Measurements from ENCODE around the gene AFP.

The AFP gene

DNA sequence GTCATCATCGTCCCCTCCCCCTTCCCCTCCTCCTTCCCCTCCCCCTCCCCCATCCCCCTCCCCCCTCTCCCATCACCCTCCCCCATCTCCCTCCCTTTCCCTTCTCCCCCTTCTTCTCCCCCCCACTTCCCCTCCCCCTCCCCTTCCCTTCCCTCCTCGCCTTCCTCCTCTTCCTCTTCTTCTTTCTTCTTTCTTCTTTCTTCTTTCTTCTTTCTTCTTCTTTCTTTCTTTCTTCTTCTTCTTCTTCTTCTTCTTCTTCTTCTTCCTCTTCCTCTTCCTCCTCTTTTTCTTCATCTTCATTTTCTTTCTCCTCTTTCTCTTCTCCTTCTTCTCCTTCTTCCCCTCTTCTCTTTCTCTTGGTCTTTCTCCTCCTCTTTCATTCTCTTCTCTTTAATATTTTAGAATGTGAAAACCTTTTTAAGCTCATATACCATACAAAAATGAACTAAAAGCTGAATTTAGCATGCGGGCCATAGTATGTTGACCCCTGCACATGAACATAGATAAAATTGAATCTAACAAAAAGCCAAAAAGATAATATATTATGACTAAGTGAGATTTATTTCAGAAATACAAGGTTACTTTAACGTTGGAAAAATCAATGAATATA lies 25.0 kb downstream of the AFP start:
- DNase-seq (ENCODE audit: low spot score): no peak

DNA sequence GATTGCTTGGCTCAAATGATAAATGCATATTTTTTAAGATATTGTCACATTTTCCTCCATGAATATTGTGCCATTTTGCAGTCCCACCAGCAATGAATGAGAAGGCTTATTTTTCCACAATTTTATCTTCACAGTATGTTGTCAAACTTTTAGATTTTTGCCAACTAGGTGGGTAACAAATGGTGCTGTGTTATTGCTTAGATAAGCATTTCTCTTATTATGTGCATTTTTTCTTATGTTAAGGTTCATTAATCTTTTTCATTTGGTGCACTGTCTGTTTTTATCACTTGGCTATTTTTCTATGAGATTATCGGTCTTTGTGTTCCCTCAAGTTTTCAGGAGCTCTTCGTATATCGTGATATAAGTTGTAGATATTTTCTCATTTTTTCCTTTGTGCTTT lies 32.1 kb downstream of the AFP start:
- DNase-seq (ENCODE audit: low spot score): no peak

DNA sequence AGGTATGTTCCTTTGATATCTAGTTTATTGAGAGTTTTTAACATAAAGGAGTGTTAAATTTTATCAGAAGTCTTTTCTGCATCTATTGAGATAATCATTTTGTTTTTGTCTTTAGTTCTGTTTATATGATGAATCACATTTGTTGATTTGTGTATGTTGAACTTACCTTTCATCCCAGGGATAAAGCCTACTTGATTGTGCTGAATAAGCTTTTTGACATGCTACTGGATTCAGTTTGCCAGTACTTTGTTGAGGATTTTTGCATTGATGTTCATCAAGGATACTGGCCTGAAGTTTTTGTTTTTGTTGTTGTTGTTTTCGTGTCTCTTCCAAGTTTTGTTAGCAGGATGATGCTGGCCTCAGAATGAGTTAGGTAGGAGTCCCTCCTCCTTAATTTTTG lies 34.7 kb downstream of the AFP start:
- DNase-seq (ENCODE audit: low spot score): no peak

DNA sequence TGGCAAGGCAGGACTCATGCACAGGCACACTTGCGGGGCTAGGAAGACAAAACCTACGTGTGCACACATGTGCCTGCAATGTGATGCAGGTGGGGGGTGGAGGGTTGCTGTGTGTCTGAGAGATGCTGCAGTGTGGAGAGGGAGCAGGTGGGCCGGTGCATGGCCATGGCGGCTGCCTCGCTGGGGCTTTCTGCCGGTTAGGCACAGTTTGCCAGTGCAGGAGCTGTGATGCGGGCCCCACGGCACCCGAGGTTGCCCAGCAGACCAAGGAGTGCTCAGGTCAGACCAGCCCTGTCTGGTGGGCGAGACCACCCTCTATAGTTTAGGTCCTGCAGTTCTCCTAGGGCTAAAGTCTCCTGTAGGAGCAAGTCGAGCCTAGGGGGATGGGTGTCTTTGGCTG lies 41.2 kb downstream of the AFP start:
- DNase-seq (ENCODE audit: low spot score): no peak

DNA sequence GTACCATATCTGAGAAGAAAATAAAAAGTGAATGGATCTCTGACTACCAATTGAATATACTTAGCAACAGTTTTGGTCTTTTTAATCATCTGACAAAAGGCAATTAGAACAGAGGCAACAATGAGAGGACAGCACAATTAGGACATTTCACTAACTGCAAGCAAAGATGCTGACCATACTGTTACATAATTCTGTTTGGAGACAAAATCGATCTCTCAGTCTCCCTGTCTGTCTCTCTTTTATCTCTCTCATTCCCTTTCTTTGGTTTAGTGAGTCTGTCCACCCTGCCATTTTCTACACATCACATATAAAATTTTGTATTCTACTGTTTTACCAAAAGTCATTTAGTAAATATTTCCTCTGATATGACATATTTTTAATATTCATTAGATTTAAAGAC lies 43.3 kb downstream of the AFP start:
- no peak for DNase-seq (ENCODE audit: low spot score)

DNA sequence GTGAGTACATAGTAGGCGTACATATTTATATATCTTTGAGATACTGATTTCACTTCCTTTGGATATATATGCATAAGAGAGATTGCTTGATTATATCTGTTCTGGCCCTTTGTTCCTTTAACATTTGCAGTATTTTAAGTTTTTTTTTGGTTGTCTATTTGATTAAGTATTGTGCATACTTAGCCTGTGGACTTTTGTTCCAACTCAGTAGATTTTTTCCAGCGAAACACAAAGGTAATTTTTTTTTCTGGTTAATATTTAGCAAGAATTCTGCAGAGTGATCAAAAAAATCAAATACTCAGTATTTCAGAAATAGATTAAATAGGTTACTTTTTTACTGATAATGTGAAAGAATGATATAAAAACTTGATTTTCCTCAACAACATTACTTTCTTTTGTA lies 45.3 kb downstream of the AFP start, which contains the start of gene AFM:
Gene AFM (plus strand): TSS at position 388 of the 400 bp plus-strand sequence. CDS start 31 bp downstream, outside the sequence.
- no peak for DNase-seq (ENCODE audit: low spot score)

DNA sequence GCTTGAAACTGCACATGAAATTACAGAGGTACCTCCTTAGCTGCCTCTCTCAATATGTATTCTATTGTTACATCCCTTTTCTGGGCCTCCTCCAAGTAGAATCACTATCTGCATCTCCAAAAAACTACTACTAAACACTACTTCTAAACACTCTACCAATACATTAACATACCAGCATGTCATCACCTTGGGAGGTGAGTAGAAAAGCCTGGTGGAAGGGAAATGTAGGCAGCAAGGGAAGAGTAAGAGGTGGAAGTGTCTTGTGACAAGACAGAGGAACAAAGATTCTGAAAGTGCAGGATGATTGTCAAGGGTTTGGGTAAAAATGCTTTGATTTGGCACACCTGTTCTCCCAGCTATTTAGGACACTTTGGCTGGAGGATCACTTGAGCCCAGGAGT lies 49.1 kb downstream of the AFP start:
- no peak for DNase-seq (ENCODE audit: low spot score)

DNA sequence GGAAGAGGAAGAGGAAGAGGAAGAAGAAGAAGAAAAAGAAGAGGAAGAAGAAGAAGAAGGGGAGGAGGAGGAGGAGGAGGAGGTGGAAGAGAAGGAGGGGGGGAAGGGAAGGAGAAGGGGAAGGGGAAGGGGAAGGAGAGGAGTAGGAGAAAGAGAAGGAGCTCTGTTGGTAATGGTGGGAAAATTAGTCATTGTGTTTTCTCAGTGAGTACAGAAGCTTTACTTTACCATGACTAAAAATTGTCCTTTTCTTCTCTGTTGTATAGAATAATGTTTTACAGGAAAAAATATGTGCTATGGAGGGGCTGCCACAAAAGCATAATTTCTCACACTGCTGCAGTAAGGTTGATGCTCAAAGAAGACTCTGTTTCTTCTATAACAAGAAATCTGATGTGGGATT lies 49.6 kb downstream of the AFP start:
- DNase-seq (ENCODE audit: low spot score): no peak

DNA sequence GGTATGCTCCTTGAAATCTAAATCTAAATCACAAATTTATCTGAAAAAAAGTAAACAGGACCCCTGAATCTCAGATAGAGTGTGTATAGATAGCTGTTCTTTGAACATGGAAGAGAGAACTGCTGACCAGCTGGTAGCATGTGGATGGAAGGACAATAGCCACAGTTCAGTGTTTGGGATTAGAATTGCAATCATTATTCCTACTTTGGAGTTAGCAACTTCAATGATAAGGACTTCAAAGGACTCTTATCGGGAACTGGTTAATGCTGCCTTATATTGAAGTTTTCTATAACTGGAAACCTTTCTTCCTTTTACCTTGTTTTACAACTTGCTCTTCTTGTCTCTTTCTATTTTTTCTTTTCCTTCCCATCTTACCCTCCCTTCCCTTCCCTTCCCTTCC lies 50.5 kb downstream of the AFP start:
- no peak for DNase-seq (ENCODE audit: low spot score)

DNA sequence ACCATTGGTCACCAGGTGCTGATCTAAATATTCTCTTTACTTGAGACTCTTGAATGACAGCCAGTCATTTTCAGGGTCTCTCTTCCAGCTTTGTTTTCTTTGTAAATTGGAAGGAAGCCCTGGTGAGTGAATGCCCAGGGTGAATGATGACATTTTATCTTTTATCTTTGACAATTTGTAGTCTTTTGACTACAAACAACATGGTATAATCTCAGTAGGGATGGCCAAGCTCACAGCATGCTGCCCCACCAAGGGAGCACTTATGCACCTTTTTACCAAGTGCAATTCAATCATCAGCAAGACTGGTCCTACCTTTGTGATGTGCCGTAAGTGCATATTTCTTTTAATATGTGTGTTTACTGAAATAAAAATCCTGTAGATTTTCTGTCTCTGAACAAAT lies 51.2 kb downstream of the AFP start:
- DNase-seq (ENCODE audit: low spot score): no peak

DNA sequence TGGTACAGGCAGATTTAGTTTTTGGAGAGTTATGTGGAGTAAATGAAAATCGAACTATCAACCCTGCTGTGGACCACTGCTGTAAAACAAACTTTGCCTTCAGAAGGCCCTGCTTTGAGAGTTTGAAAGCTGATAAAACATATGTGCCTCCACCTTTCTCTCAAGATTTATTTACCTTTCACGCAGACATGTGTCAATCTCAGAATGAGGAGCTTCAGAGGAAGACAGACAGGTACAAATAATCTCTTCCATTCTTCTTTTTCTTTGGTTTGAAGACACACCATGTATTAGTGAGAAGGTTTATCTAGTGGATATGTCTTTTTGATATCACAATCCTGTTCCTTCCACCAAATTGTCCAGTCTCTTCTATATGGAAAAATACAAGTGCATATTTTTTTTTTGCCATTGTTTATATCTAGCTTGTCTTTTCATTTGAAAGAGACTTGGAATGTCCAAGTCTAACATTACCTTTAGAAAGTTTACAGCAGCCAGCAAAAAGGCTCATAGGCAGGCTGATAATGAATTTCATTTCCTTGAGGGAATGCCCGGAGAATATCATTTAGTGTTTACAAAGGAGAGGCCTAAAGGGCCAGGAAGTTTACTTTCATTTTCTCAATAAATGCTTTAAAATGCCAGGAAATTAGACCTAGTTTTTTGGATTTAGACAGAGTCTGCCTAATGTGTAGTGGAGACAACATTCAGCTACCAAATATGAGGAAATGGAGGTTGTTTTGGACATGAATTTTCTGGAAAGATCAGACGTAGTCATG lies 64.2 kb downstream of the AFP start:
- DNase-seq (ENCODE audit: low spot score): no peak

DNA sequence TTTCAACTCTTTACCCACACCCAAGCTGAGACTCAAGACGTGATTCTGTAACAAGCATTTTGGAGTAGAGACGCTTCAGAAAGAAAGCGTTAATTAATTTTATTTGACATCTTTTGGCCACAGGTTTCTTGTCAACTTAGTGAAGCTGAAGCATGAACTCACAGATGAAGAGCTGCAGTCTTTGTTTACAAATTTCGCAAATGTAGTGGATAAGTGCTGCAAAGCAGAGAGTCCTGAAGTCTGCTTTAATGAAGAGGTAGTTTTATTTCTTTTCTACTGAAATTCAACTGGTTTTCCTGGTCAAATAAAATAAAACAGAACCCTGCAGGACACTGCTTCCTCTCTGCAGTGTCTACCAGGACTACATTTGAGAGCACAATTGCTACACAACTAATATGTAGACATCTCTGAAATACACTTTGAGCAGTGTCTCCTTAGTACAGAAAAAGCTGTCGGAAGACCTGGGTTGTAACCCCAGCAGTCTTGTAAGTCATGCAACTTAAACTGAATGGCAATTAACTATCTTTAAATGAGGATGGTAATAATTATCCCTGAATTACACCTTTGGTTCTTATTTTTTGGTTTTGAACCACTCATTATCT lies 65.7 kb downstream of the AFP start:
- DNase-seq (ENCODE audit: low spot score): no peak

DNA sequence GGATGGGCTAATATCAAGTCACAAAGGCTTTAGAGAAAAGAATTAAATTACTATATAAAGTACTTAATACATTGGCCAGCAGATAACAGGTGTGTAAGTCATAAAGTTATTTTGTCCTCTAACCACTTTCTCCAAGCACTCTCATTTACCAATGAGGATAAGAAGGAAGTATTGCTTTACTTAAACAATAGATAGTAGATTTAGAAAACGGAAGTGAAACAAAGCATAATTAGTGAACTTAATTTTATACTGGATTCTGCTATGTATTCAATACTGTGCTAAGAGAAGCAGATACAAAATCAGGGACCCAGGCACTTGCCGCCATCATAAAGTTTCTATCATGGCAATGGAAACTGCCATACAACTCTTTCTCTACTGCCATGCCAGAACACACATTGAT lies 69.5 kb downstream of the AFP start:
- no peak for DNase-seq (ENCODE audit: low spot score)
